NCI-H446 (cell line): Measurements from ENCODE around the gene PEG3.
"Not testable (repeated sequence)": the region's sequence is repeated elsewhere in the genome, so short reads cannot be mapped to it uniquely, and the experiment has no call there.

ENCODE experiments used
- DNase-seq, 2 experiments: peaks; one replicate each; lab custom pipeline; 2025; lab: John Stamatoyannopoulos, UW

The PEG3 gene

DNA sequence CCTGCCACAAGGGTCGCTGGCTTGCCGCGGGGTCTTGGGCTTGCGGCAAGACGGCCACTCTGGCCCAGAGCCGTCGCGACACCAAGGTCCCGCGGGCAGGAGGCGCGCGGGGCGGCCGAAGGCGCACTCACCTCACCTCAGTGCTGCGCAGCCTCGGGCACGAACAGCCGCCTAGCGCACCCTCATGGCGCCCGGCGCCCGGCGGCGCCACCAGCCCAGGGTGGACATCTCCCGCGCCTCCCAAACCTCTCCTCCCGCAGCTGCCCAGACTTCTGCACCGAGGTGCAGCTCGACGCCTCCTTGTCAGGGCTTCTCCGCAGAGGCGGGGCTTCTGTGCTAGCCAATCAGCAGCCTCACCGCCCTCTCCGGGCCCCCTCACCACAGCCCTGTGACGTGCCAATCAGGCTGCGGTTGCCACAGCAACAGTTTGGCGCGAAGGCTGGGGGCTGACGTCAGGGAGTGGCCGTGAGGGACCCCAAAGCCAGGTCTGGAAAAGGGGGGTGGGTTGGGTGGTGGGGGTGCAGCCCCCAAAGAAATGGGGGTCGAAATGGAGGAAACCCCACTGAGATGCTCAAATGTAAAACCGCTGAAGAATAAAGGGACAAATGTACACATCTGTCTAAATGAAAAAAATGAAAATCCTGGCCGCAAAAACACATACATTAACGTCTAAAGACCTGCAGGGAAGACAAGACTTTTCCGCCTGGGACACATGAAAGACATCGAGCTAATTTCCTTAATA lies at the start of gene PEG3, which contains the start of gene ZIM2:
TSS of gene PEG3 (minus strand) at position 276 of the 742 bp plus-strand sequence. CDS start 16,071 bp downstream, outside the sequence.
TSS of gene ZIM2 (minus strand) at position 276 of the 742 bp plus-strand sequence. CDS start 16,449 bp downstream, outside the sequence.
- no peak for DNase-seq

DNA sequence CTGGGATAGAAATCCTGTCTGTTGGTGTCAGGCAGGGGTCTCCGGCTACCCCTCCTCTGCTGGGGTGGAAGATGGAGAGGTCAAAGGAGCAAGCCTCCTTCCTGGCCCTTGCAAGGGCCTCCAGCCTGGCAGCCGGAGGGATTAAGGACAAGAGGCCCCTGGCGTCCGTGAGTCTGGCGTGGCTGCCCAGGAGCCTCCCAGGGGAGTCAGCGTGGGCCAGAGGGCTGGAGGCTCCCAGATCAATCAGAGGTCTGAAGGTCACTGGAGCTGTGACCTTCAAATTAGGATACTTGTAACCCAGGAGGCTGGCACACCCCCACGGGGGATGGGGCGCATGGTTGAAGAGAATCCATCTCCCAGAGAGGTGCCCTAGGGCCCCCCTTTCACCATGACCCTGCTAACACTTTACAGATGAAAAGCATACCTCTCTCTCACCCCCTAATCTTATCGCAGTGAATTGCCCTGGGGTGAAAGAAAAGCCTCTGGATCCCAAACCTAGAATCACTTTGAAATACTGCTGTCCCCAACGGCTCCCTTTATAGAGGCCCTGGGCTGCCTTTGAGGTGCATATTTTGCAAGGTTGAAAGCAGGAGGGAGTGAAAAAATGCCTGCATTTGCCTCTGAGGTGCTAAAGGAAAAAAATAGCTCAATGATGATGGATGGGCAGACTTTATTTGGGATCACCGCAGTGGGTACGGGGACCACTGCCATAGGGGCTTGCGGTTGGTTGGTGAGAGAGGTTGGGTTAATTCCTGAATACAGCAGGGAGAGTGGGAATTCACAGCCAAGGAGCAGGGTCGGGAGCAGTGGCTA lies 44.9 kb upstream of the PEG3 start:
- DNase-seq, result no peak

DNA sequence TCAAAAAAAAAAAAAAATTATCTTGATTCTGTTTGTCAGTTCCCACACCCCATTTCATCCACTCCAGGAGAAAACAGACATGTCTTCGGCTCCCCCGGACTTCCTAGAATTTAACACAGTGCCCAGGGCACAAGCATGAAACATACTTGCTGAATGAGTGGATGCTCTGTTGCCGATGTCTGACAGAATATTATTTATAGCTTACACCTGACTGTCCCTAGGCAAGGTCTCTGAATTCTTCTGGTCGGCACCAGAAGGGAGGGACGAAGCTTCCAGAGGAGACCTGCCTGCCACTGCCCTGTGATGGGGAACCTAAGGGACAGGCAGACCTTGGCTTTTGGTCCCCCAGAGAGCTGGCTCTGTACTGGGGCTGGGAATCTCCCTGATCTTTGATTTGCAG lies 43.9 kb upstream of the PEG3 start:
- no peak for DNase-seq

DNA sequence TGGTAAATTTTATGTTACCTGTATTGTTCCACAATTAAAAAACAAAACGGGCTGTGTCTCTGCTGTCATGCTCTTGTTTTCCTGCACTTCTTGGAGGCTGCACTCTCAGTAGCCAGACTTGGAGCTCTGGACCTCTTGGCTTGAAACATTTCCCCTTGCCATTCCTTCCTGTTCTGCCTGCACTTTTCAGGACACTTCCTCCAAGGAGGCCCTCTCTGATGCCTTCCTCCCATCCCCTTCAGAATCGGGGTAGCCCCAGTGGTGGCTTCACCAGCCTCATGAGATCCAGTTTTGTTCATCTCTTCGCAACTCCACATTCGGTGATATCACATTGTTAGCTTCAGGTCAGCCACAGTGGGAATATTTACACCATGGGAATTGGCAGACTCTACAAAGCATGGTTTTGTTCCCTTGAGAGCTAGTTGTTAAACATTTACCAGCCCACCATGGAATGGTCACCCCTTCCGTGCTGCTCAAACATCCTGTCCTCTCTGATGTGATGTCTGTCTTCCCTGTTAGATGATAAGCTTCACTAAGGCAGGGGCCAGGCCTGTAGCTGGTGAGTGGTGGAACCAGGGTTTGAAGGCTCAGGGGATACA lies 40.2 kb upstream of the PEG3 start:
- no peak for DNase-seq

DNA sequence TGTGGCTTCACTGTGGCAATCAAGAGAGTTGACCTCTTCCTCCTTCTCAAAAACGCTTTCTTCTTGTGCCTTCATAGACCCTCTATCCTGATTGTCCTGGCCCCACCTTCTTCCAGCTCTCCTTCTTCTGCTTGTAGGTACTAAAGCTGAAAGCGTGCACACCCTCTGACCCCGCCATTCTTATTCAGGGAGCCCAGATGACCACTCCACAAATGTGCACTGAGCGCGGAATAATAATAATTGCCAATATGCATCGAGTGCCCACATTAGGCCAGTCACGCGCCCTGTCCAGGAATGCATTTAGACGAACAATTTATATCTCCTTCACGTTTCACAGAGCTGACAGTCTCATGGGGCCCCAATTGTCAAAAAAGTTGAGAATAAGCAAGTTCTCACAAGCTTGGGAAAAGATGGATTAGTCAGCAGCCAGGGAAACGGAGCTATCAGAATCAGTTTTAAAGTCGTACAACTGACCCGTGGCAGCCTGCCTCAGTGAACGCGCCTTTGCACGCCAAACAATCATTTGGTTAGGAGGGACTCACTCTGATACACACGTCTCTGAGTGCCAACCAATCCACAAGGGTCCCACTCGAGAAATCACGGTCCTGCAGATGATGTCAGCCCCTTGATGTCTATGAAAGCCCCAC lies 36.7 kb upstream of the PEG3 start:
- no peak for DNase-seq

DNA sequence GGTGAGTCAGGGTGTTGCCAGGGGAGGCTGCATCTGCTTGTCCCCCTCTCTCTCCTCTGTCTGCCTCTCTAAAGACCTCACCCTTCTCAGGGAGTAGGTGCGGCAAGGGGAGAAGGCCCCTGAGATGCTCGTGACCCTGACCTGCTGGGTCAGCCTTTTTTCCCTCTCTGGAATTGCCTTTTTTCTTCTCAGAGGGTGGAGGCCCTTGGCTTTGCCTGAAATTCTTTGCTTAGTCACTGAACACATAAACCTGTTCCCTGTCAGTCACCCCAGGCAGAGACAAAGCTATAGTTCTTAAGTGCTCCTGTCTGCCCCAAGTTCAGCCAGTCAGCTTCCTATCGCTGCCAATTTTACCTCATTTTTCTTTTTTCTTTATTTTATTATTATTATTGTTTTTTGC lies 35.2 kb upstream of the PEG3 start:
- DNase-seq, result no peak

DNA sequence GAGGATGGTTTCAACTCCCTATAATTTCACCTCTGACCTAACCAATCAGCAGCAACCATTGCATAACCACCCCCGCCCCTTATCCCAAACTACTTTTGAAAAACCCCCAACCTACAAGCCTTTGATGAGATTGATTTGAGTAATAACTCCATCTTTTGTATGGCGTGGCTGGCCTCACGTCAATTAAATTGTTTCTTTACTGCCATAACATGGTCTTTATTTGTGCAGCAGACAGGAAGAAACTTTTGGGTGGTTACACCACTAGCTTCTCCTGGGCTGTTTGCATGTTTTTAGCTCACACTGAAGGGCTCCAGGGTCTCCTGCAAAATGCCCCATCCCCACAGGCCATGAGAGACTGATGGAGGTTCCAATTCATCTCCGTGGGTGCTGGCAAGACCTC lies 34.0 kb upstream of the PEG3 start:
- DNase-seq, result no peak

DNA sequence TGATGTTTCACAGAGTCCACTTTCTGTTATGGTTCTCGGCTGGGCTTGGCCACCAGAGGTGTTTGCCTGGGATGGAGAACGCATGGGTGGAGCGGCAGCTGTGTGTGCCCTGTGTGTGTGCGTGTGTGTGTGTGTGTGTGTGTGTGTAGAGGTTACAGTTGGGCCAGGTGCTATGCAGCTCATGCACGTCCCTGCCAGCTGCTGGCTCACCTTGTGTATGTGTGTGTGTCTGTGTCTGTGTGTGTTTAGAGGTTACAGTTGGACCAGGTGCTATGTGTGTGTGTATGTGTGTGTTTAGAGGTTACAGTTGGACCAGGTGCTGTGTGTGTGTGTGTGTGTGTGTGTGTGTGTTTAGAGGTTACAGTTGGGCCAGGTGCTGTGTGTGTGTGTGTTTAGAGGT lies 33.0 kb upstream of the PEG3 start:
- DNase-seq, result no peak

DNA sequence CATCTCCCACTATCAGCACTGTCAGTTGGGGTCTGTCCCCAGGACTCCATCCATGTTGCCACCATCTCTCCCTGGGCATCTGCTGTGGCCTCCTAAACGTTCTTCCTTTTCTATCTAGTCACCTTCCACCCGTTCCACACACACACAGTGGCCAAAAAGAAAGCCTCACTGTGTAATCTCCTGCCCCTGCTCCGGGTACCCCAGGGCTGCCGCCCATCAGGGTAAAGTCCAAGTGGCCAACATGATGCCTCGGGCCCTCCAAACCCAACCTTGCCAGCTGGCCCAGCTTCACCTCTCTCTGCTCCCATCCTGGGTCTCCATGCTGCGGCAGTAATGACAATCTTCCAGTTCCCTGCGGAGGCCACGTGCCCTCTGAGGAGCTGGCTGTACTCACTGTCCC lies 29.4 kb upstream of the PEG3 start:
- no peak for DNase-seq

DNA sequence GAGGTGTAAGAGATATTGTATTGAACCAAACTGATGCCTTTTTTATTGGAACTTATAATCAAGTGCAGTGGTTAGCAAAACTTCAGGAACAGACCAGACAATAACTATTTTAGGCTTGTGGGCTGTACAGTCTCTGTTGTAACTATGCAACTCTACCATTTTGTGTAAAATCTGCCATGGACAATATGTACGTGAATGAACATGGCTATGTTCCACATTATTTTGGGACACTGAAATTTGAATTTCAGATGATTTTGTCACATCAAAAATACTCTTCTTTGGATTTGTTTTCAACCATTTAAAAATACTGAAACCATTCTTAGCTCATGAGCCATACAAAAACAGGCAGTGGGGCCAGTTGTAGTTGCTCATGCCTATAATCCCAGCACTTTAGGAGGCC lies 27.9 kb upstream of the PEG3 start:
- no peak for DNase-seq

DNA sequence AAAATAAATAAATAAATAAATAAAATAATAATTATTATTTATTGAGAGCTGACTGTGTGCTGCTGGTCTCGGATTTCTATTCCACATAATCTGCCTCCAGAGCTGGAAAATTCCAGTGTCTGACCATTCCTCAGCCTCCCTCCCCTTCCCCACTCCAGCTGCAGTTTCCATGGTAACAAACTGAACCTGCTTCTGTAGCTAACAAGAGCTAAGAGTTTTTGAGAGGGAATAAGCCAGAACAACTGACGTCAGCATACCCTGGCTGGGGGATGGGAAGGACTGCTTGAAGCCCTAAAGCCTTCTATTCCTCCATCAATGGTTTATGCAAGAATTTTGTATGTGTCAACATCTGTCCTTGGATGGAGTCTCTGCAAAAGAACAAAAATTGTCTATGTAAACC lies 26.0 kb upstream of the PEG3 start:
- no peak for DNase-seq

DNA sequence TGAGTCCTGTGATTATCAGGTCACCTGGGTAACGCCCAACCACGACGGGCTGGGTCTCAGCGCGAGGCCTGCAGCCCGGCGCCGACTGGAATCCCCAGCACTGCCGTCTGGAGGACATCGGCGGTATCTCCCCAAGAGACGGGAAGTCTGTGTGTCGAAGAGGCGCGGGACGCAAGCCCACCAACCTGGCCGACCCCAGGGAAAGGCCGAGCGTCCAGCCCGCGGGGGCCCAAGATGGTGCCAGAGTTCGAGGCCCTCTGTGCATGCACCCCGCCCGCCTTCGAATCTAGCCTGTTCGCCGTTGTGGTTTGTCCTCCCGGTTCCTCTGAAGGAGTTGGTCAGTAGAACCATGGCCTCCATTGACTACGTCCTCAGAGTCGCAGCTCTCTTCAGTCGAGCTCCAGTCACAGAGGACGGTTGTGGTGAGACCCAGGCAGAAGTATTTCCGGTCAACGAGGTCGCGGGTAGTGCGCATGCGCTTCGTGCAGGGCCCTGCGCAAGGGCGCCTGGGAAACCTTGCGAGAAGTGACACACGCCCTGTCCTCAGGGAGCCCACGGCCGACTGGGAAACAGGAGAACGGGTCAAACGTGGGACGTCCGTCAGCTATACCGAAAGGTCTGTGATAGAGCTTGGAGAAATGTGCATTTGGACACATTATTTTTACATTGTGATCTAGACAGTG lies 24.1 kb upstream of the PEG3 start:
- no peak for DNase-seq

DNA sequence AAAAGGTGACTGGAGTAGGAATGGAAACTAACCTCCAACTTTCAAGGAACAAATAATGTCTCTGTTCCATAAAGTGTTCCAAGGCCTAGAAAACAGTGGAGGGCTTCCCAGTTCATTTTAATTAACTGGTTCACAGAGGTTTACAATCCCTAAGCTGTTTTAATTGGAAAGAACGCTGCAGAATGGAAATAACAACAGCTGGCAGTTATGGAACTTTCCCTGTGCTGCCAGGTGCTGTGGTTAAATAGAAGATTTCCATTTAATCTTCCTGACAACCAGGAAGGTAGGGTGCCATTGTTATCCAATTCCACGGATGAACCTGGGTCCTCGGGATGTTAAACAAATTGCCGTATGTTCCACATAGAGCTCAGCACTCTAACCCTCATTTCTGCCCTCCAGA lies 22.2 kb upstream of the PEG3 start:
- DNase-seq, result no peak

DNA sequence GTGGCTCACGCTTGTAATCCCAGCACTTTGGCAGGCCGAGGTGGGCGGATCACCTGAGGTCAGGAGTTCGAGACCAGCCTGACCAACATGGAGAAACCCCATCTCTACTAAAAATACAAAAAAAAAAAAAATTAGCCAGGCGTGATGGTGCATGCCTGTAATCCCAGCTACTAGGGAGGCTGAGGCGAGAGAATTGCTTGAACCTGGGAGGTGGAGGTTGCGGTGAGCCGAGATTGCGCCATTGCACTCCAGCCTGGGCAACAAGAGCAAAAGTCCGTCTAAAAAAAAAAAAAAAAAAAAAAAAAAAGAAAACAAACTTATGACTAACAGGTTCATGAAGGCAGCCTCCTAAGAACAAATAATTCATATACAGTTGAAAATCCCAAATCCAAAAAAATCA lies 19.9 kb upstream of the PEG3 start:
- not testable (repeated sequence) for DNase-seq

DNA sequence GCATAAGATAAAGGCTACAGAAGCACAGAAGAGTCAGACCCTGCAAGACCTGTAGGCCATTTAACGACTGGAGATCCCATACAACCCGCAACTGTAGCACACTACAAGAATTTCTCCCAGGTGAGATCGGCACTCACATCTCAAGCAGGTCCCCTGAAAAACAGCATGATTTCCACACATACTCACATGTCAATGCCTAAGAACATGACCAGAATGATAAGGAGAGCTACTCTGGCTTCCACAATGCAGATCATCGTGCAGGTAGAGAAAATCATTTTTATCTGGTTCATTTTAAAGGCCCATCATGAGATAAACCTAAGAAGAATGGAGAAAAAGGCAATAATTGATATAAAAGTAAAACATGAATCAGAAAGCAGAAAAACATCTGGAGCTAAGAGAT lies 17.5 kb upstream of the PEG3 start:
- no peak for DNase-seq

DNA sequence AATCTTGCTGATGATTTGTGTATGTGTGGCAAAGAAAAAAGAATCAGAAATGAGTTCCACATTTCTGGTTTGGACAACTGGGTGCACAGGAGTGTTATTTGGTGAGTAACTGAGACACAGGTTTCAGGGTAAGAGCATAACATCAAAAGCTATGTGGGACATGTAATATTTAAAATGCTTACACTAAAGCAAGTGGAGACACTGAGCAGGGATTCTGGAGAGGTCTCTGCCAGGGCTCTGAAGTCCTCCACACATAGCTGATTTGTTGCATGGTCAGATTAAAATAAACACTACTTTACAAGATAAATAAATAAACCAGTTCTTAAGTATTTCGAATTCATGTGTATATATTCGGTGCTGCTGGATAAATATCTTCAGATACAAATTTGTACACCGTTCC lies 16.3 kb upstream of the PEG3 start:
- no peak for DNase-seq

DNA sequence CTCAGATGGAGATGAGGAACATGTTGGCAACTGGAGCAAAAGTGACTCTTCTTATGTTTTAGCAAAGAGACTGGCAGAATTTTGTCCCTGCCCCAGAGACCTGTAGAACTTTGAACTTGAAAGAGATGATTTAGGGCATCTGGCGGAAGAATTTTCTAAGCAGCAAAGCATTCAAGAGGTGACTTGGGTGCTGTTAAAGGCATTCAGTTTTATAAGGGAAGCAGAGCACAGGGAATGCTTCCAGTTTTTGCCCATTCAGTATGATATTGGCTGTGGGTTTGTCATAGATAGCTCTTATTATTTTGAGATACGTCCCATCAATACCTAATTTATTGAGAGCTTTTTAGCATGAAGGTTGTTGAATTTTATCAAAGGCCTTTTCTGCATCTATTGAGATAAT lies 11.8 kb upstream of the PEG3 start:
- DNase-seq, result not testable (repeated sequence)

DNA sequence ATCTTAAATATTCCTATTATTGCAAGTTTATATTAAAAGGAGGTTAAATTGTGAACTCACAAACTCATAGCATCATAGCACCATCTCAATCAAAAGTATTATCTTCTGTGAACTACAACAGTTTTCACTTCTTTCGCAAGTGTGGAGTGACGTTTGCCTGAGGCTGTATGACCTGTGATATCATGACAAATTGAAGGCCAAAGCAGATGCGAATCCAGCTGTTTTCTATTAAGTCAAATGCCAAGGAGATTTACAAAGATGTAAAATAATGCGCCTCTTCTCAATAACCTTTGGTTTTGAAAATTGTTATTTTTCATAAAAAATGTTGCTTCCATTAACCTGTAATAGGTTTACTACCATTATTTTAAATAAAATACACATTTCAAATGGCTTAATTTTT lies 7.6 kb upstream of the PEG3 start:
- no peak for DNase-seq

DNA sequence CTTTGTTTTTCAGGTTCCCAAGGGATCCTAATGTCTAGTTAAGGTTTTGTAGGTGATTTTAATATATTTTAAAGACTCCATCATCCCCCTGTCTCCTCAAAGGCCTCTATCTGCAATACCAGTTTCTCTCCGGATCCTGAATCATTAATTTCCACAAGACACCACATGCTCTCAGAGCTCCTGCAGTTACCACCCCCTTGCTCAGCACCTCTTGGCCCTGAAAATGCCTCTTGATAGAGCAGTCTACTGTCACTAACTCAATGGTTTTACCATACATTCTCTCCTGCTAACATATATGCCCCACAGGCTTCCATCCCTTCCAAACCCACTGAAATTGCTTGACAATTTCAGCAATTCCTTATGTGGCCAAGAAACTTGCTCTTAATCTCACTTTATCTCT lies 1.9 kb upstream of the PEG3 start:
- DNase-seq, result no peak

DNA sequence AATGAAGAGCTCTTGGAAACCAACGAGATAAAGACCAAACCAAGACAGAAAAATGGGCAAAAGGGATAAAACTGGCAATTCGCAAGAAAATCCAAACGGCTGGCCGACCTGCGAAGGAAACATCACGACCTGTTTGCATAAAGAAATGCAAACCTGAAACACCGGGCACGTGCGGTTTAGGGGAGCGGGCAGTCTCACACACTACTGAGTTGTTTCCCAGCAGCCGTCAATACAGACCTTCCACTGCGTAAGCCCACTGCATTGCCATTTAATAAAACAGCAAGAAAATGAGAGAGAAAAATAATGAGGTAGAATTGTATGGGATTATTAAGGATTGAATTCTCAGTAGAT lies 642 bp upstream of the PEG3 start:
- DNase-seq, result no peak

DNA sequence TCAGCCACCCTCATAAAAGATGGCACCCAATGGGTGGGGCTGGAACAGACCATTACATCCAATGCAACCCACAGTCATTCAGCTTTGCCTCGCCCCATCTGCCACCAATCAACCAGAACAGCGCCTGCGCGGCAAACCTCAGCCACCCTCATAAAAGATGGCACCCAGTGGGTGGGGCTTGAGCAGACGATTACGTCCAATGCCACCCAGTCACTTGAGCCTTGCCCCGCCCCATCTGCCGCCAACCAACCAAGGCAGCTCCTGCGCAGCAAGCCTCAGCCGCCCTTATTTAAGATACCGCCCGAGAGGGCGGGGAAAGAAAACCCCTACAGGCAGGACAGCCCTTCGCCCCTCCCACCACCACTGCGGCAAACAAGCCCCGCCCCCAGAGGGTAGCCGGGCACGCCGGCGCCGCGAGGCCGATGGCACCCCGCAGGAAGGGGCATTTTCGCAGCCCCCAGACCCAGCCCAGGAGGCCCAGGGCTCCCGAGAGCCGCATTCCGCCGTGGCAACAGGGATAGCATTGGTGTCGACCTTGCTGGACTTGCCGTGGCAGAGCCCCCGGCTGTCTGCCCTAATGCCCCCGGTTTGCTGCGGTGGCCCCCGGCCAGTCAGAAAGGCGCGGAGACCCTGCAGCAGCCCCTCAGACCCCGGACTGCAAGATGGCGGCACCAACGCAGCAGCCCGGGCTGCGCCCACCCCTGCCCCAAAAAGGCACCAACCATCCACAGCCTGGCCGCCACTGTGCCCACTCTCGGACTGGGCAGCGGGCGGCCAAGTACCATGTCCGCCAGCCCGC lies 675 bp downstream of the PEG3 start:
- no peak for DNase-seq
